Stimulated activated naive CD4-positive, alpha-beta T cell (primary cell): ENCODE data around the gene OR51E1.

Source experiments
- DNase-seq, 6 experiments: peaks; one replicate each; lab custom pipeline; 2025; lab: John Stamatoyannopoulos, UW

OR51E1 gene

GRCh38 chr11:4654635-4655369, 11.0 kb downstream of the OR51E1 start:
- DNase-seq, result no peak

GRCh38 chr11:4658629-4659445, 15.1 kb downstream of the OR51E1 start:
- no peak for DNase-seq

DNA sequence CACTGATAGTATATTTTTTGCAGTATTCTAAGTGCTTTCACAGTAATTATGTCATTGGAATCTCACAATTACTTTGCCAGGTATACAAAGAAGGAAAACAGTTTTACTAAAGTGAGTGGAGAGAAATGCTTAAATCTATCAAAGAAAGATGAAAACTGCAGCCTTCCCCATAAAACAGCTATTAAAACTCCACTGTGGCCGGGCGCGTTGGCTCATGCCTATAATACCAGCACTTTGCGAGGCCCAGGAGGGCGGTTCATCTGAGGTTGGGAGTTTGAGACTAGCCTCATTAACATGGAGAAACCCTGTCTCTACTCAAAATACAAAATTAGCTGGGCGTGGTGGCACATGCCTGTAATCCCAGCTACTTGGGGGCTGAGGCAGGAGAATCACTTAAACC, 19.1 kb downstream of the OR51E1 start:
- no peak for DNase-seq

- DNase-seq, result no peak
These were observed 20.4 kb downstream of the OR51E1 start for GRCh38 chr11:4664183-4664582.

DNA sequence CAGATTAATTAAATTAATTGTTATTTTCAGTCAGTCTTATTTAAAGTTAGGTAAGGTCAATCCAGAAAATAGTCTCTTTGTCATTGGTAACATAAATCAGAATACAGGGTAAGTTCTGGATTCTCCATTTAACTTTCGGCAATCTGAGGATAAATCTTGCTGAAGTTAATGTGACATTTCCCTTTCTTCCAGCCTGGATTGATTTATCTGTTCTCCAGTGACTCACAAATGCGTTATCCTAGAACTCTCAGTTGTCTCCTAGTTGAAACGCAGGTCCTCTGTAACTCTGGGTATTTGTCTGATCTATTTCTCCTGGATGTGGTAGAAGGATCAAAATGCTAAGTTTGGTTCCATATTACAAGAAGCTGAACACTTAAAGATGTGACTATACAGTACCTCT, 21.0 kb downstream of the OR51E1 start:
- DNase-seq, result no peak

- no peak for DNase-seq
These were observed 21.6 kb downstream of the OR51E1 start for GRCh38 chr11:4665424-4665823.

GRCh38 chr11:4671741-4672140, 28.0 kb downstream of the OR51E1 start:
- no peak for DNase-seq

- no peak for DNase-seq
These were observed 28.7 kb downstream of the OR51E1 start for GRCh38 chr11:4672470-4672869.

DNA sequence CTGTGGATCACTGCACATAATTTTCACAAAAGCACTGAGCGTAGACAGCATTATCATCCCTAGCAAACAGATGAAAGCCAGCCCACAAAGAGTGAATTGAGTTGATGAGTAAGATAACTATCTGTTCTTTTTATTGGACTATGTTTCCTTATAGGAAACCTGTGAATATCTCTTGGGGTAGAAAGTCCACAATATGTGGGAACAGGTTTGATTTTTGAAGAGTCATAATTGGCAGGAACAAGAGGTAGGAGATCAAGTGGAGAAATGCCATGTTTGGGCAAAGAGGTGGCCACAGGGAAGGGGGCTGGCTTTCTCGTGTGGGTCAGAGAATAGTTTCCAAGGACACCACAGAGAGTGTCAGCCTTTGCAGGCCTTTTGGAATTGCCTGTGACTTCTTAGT, 30.0 kb downstream of the OR51E1 start:
- no peak for DNase-seq

- DNase-seq, result no peak
These were observed 34.2 kb downstream of the OR51E1 start for GRCh38 chr11:4677948-4678347.

GRCh38 chr11:4680341-4680740, 36.6 kb downstream of the OR51E1 start:
- no peak for DNase-seq

- no peak for DNase-seq
These were observed 39.0 kb downstream of the OR51E1 start for GRCh38 chr11:4682623-4683419.

GRCh38 chr11:4684631-4685285, 41.0 kb downstream of the OR51E1 start:
- DNase-seq, result no peak

DNA sequence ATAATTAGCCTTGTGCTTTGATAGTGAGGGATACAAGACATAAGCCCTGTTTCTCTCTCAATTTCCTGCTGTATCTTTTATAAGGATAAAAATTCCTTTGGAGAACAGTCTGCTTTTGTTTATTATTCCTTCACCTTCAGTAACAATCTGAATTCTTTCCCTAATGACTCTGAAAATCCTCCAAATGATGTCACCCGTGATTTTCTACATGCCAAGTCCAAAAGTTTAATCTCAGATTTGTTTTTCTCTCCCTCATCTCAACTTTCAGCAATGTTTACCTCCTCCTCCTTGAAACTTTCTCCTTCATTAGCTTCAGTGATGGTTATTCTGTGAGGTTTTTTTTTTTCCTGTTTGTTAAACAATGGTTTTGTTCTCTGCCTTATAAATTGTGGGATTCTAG, 51.7 kb downstream of the OR51E1 start:
- DNase-seq, result no peak

- DNase-seq, result no peak
These were observed 53.8 kb downstream of the OR51E1 start, which contains the start of gene OR51E2 for GRCh38 chr11:4697585-4697984. OR51E2 (minus strand) TSS chr11:4697853; CDS start chr11:4682711, 15,142 bp downstream.

DNA sequence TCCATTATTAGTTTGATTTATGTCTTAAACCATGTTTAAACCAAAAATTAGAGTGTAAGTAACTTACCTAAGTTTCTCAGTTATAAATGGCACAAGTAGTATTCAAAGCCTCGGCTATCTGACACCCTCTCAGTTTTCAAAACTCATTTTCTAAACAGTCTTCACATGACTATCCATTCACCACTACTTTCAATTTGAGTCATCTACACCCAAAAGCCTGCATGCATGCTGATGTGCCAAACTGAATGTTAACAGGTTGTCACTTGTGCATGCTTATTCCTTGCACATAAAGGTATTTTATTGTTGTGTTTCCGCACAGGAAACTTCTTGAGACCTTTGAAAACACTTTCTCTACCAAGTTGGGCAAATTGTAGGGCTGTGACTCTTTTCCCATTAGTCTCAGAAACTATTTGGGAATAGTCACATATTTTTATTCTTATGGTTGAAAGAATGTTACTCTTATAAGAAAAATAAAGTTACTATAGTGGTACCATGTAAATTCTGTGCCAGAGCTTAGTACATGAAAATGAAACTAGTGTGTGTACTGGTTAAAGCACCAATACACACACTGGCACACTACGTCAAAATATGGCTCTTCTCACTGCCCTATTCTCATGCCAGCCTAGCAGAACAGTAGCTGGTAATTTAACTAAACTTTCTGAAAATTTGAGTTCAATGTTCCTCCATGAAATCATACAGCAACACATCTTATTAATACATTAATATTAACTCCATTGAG, 56.1 kb downstream of the OR51E1 start:
- DNase-seq, result no peak

DNA sequence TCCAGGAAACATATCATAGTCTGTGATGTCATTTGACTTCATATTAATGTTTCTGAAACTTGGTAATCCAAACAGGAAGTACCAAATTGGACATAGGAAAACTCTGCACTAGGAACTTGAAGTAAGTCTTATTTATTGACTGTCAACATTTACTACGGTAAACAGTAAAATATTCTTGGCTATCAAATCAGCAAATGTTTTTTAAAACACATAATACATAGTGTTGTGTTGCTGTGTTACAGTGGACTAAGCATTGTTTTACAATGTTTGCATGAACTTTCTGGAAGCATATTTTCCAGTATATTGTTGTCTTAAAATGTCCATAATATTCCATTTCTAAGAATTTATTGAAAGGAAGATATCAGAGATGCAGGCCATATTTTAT, 56.6 kb downstream of the OR51E1 start:
- no peak for DNase-seq

DNA sequence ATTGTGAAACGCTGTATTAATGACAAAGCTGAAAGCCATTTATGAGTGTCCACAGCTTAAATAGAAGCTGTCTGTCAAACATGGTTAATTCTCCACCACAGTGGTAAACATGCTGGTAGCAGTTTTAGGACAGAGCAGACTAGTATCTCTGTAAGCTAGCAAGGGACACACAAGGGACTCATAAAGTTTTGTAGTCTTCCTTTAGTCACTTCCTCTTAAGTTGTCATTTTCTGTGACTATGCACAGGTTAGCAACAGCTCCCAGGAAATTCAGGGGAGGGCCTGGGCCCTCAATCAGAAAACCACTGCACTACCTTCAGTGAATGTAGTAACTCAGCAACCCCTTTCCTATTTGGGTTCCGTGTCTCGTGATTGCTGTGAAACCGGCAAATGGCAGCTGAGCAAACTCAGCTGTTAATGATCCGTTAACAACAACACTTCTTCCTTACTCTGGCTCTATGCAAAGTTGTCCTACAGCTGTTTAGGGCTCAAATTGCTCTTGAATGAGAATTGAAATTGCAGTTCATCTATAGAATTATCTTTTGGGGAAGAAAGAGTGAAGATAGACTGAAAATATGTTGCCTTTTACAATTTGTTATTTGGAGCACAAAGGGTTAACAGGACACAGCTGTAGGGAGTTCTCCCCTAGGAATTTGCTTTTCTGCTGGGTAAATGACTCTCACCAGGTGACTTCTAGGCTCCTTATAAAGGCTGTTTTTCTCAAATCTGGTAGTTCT, 60.4 kb downstream of the OR51E1 start, which contains the start of gene MMP26:
Gene MMP26 (plus strand): TSS at position 731 of the 736 bp plus-strand sequence.
- DNase-seq, result no peak

- DNase-seq, result no peak
These were observed 61.1 kb downstream of the OR51E1 start for GRCh38 chr11:4704790-4705334.
